Neural progenitor cell (in vitro differentiated cells): ENCODE measurements around the gene COX17.

Experiments
- EZH2 ChIP-seq: fragments of 200-600 bp; sonication (generic); IDR thresholded peaks from 2 replicates; pipeline ENCODE4 v1.6.1; 2017; ENCODE audit warnings: antibody characterized with exemption, mild to moderate bottlenecking, moderate library complexity
- TF ChIP-seq, protein P1 (sequence below): fragments of 200-600 bp; sonication (generic); IDR thresholded peaks from 2 replicates; pipeline ENCODE4 v1.5.1; 2017; ENCODE audit warnings: antibody characterized with exemption, mild to moderate bottlenecking

DNA sequence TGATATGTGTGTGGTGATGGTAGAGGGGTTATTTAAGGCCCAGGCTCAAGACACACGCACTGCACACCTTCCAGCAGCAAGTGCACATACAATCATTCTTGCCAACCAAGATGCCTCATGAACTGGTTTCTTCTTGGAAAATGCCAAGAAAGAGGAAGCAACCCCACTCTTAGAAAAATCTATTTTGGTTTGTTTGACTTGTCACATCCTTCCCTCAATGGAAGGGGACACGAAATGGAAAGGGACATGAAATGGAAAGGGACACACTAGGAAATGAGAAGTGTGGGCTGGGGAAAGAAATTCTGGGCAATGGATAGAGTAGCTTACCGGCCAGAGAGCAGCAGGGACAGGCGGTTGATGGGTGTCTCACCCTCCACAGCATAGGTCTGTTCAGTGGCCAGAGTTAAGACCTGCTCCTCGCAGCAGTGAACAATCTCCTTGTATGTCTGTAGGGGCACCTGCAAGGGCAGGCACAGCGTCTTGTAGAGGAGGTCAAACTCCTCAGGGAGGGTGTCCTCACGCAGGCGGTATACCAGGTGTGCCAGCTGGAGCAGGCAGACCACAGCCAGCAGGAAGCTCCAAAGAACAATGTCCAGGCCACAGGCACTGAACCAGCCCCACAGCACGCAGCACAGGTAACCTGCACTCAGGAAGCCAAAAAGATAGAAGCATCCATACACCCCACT lies 17.5 kb downstream of the COX17 start:
- TF ChIP-seq, protein P1, sequence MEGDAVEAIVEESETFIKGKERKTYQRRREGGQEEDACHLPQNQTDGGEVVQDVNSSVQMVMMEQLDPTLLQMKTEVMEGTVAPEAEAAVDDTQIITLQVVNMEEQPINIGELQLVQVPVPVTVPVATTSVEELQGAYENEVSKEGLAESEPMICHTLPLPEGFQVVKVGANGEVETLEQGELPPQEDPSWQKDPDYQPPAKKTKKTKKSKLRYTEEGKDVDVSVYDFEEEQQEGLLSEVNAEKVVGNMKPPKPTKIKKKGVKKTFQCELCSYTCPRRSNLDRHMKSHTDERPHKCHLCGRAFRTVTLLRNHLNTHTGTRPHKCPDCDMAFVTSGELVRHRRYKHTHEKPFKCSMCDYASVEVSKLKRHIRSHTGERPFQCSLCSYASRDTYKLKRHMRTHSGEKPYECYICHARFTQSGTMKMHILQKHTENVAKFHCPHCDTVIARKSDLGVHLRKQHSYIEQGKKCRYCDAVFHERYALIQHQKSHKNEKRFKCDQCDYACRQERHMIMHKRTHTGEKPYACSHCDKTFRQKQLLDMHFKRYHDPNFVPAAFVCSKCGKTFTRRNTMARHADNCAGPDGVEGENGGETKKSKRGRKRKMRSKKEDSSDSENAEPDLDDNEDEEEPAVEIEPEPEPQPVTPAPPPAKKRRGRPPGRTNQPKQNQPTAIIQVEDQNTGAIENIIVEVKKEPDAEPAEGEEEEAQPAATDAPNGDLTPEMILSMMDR, result no peak
- no peak for TF ChIP-seq EZH2
